Brain microvascular endothelial cell (primary cell): Measurements from ENCODE around the gene RPS10.

Source experiments
- DNase-seq: peaks from one replicate; pipeline ENCODE4 v3.0.0-alpha.2; 2020
- H3K27ac ChIP-seq: fragments of 250-450 bp; sonication (Bioruptor Pico); 2 replicates; pipeline ENCODE4 v1.5.1; 2020; ENCODE audit warnings: mild to moderate bottlenecking, moderate library complexity
- H3K27me3 ChIP-seq: fragments of 250-450 bp; sonication (Bioruptor Pico); replicated peaks from 2 replicates; pipeline ENCODE4 v1.5.1; 2020; ENCODE audit warnings: mild to moderate bottlenecking
- H3K36me3 ChIP-seq: fragments of 250-450 bp; sonication (Bioruptor Pico); replicated peaks from 2 replicates; pipeline ENCODE4 v1.5.1; 2020; ENCODE audit warnings: mild to moderate bottlenecking
- H3K4me3 ChIP-seq: 2 replicates; pipeline ENCODE4 v1.5.1; 2011; ENCODE audit warnings: low read depth, mild to moderate bottlenecking, control low read depth, low read length, moderate library complexity
- CTCF ChIP-seq: IDR thresholded peaks from 2 replicates; pipeline ENCODE4 v1.5.1; 2011; ENCODE audit warnings: low read depth, mild to moderate bottlenecking, moderate library complexity, low read length, control low read depth, inconsistent platforms; ENCODE audit errors: missing control alignments
- in situ Hi-C: cut with HindIII; loops from 2 replicates; pipeline ENCODE4 v1.10.0; 2017; ENCODE audit warnings: low sequenced_read_pairs, low pct_ligation_motif_present

RPS10 gene

DNA sequence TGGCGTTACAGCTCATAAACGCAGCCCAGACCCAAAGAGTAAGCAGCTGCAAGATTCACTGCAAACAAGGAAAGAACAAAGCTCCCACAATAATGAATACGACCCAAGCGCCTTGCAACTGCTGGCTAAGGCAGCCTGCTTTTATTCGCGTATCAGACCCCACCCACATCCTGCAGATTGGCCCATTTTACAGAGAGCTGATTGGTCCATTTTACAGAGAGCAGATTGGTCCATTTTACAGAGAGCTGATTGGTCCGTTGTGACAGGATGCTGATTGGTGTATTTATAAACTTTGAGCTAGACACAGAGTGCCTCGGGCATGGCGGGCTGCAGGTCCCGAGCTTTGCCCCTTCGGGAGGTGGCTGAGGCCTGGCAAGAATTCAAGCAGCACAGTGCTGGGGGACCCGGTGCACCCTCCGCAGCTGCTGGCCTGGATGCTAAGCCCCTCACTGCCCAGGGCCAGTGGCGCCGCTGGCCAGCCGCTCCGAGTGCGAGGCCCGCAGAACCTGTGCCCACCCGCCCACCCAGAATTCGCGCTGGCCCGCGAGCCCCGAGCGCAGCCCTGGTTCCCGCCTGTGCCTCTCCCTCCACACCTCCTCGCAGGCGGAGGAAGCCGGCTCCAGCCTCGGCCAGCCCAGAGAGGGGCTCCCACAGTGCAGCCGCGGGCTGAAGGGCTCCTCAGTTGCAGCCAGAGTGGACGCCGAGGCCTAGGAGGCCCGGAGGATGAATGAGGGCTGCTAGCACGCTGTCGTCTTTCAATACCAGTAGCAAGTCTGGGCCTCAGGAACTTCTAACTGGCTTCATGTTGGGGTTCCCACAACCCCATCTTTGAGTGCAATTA is 11.2 kb upstream of the RPS10 start:
- H3K4me3 ChIP-seq, result no peak overlapping the region
- H3K27ac ChIP-seq, result no peak overlapping the region
- H3K36me3 ChIP-seq, result no peaks in the 10 kb centered on the region
- in situ Hi-C loops, result no loop called here
- H3K27me3 ChIP-seq, result no peaks in the 10 kb centered on the region
- TF ChIP-seq CTCF, result no peak
- DNase-seq, result no peak

GRCh38 chr6:34435916-34436315 is 10.0 kb upstream of the RPS10 start:
- DNase-seq, result no peak
- no peak overlapping the region for H3K27ac ChIP-seq
- no peaks in the 10 kb centered on the region for H3K27me3 ChIP-seq
- in situ Hi-C loops, result no loop called here
- TF ChIP-seq CTCF, result no peak
- H3K4me3 ChIP-seq, result no peak overlapping the region
- H3K36me3 ChIP-seq, result no peaks in the 10 kb centered on the region

DNA sequence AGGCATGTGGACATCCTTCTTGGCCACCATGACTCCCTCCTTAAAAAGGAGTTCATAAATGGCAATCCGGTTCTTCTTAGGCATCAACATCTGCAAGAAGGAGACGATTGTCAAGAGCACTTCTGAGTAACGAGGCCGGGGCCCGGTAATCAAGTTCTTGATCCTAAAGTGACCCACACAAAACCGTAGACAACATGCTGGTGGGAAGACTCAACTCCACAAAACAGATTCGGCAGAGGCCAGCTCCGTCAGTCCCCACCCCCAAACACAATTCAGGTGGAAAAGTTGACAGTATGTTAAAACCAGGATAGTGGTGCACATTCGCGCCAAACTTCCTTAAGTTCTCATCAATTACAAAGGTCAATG is 754 bp downstream of the RPS10 start:
- Histone ChIP-seq H3K4me3 (peak overlapping the region; percentile 97), H3K27ac (peak overlapping the region; percentile 94), H3K36me3 (peaks cover 51% of the 10 kb centered on the region), H3K27me3 (no peaks in the 10 kb centered on the region)
- DNase-seq, result no peak
- TF ChIP-seq CTCF, result no peak
- in situ Hi-C loops, result no loop called here

DNA sequence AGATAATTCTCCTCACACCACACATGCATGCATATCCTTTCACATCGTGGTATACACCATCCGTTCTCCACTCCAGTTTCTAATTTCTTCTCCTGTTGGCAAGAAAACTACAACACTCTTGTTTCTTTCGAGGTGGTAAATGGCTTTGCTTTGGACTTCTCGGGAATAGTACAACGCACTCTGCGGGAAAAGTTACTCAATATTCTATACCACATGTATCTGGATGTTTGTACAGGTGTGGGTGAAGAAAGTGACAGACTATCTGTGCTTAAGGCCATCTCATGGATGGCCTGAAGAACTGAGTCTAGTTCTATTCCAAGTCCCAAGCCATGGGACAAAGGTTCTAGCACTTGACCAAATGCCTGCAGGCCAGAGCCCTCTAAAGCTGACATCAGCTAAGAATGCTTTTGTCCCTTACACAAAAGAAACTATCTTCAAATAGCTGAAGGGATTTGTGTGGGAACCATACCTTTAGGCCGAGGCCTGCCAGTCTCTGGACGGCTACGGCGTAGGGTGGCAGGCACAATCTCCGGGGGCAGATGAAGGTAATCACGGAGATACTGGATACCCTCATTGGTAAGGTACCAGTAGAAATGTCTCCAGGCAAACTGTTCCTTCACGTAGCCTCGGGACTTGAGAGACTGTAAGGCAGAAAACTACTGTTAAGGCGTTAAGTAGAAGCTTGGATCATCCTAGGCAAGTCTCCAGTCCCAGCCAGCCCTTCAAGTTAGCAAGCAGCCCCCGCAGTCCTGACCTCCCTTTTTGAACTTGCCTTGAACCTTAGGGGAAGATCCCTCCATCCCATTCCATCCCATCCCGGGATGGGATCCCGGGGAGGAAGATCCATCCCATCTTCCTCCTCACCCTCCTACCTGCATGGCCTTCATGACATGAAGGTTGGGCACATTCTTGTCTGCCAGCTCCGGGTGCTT is 1.4 kb downstream of the RPS10 start:
- no peak for TF ChIP-seq CTCF
- Histone ChIP-seq H3K27ac (peak overlapping the region; percentile 94), H3K27me3 (no peaks in the 10 kb centered on the region), H3K4me3 (peak overlapping the region; percentile 97), H3K36me3 (peaks cover 57% of the 10 kb centered on the region)
- in situ Hi-C loops, result no loop called here
- DNase-seq, result no peak

DNA sequence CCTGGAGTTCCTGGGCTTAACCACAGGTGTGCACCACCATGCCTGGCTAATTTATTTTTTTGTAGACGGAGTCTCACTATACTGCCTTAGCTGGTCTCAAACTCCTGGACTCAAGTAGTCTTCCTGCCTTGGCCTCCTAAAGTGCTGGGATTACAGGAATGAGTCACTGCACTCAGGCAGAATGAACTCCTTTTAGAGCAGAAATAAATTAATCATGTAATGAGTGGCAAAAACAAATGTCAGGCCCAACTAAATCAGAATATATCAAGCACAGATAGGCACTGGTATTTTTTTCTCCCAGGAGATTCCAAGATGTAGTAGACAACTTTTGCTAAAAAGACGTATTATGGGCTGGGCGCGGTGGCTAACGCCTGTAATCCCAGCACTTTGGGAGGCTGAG is 2.6 kb downstream of the RPS10 start:
- Histone ChIP-seq H3K36me3 (peaks cover 69% of the 10 kb centered on the region), H3K4me3 (no peak overlapping the region), H3K27me3 (no peaks in the 10 kb centered on the region), H3K27ac (no peak overlapping the region)
- in situ Hi-C loops, result no loop called here
- no peak for DNase-seq
- no peak for TF ChIP-seq CTCF
